ENCODE data around the gene HYAL4.

The HYAL4 gene

DNA sequence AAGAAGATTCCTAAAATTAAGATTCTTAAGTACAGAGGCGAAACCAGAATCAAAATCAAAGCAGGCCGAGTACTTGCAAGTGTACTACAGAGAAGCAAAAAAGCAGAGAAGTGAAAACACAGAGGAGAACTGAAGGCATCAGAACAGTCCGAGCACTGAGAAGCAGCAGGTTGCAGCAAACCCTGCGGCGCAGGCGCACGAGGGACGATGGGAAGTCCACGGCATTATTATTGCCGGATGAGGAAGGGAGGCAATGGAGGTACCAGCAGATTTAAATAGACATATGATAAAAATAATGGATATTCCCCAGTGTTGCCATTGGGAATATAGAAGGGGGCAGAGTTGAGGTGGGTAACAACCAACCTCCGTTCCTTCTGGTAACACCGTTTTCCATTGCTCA is 72.9 kb downstream of the HYAL4 start:
- no peak for DNase-seq

- DNase-seq: no peak
These were observed 73.3 kb downstream of the HYAL4 start for GRCh38 chr7:123918309-123918708.

DNA sequence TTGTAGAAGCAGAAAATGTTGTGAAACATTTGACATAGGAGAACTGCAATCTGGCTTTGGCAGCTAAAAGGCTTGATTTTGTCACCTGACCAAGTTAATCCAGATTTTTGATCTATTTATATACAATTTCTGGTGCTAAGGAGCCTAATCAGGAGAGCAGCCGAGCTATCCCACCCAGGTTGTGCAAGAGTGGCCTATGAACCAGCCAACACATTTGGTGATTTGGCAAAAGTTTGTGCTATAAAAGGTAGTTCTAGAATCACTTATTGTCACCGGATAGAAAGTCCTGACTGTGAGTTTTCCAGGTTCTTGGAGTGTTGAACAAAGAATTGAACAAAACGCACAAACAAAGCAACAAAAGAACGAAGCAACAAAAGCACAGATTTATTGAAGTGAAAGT is 78.6 kb downstream of the HYAL4 start:
- DNase-seq: no peak

DNA sequence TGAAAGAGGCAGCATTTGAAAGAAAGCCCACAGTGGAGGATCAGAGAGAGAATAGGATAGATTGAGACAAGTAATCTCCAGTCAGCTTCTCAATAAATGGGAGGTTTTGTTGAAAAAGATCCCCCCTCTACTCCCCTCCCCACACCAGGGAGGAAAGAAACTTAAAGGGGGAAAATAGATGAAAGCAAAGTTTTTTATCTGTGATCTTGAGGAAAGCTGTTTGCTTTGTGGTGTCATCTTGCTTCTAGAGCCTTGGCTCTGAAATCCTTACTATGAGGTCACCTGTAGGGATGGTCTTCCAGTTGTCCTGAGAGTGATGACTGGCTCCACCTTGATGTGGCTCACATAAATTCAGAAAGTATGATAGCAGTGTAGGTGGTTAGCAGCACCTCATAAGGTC is 80.0 kb downstream of the HYAL4 start, which contains the start of gene SPAM1:
SPAM1 (plus strand) TSS at position 301 of the 400 bp plus-strand sequence. CDS start 28,330 bp downstream, outside the sequence.
- no peak for DNase-seq

Data from NCI-H446 treated with DMSO at 0.1 percent for 48 hours (cell line).